ENCODE results near the gene SERINC5.
"Not testable (repeated sequence)": the region's sequence is repeated elsewhere in the genome, so short reads cannot be mapped to it uniquely, and the experiment has no call there.

Gene SERINC5

DNA sequence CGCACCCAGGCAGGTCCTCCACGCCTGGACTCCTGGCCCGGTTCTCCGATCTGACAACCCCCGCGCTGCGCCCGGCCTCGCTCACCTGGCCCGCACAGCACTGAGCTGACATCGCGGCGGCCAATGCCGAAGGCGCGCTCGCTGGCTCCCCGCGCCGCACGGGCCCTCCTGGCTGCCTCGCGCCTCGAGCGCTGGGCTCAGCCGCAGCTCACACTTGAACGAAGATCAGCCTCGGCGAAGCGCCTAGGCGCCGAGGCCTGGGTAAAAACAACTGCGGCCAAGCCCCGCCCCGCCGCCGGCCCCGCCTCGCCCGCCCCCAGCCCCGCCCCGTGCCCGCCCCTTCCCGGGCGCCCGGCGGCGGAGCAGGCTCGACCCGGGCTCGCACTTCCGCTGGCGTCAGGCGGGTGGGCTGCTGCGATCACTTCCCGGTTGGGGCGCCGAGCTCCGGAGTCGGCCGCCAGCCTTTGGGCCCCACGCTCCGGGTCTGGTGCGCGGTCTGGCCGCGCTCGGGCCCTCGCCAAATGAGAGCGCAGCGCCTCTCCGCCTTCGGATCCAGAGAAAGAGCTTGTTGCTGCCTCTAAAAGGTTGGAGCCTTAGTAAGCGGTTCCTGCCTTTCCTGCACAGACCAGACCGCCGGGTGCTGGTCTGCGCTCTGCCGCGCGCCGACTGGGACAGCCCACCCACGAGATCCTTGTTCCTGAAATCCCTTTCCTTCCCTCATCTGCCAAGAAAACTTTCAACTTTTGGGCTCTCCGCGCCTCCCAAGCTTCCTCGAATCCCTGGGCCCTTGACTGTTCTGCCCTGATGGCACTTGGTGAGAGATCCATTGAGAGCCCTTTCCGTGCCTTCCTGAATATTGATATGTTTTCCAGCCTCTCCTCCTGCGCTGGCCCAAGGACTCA, at the start of gene SERINC5:
TSS of gene SERINC5 (minus strand) at position 238 of the 902 bp plus-strand sequence. CDS start at position 112, 126 bp downstream.
- DNase-seq = peak; percentile 57 to 75

DNA sequence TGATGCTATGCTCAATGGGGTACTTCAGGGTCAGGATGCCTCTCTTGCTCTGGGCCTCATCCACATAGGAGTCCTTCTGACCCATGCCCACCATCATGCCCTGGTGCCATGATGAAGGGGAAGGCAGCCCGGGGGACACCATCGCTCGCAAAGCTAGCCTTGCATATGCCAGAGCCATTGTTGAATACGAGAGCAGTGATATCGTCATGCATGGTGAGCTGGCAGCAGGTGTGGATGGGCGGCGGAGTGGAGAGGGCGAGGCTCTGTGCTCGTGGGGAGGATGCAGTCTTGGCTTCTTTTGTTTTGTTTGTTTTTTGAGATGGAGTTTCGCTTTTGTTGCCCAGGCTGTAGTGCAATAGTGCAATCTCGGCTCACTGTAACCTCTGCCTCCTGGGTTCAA, 46.8 kb upstream of the SERINC5 start:
- DNase-seq = no peak

DNA sequence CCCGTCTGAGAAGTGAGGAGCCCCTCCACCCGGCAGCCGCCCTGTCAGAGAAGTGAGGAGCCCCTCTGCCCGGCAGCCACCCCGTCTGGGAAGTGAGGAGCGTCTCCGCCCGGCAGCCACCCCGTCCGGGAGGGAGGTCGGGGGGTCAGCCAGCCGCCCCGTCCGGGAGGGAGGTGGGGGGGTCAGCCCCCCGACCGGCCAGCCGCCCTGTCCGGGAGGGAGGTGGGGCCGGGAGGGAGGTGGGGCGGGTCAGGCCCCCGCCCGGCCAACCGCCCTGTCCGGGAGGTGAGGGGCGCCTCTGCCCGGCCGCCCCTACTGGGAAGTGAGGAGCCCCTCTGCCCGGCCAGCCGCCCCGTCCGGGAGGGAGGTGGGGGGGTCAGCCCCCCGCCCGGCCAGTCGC, 45.5 kb upstream of the SERINC5 start:
- DNase-seq = not testable (repeated sequence)

DNA sequence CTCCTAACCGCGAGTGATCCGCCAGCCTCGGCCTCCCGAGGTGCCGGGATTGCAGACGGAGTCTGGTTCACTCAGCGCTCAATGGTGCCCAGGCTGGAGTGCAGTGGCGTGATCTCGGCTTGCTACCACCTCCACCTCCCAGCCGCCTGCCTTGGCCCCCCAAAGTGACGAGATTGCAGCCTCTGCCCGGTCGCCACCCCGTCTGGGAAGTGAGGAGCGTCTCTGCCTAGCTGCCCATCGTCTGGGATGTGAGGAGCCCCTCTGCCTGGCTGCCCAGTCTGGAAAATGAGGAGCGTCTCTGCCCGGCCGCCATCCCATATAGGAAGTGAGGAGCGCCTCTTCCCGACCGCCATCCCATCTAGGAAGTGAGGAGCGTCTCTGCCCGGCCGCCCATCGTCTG, 44.9 kb upstream of the SERINC5 start:
- not testable (repeated sequence) for DNase-seq

DNA sequence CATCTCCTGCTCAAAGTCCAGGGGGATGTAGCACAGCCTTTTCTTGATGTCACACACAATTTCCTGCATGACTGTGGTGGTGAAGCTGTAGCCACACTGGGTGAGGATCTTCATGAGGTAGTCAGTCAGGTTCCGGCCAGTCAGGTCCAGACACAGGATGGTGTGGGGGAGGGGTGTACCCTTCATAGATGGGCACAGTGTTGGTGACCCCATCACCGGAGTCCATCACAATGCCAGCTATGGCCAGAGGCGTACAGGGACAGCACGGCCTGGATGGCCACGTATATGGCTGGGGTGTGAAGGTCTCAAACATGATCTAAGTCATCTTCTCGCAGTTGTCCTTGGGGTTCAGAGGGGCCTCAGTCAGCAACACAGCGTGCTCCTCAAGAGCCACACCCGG, 44.3 kb upstream of the SERINC5 start:
- DNase-seq = no peak

DNA sequence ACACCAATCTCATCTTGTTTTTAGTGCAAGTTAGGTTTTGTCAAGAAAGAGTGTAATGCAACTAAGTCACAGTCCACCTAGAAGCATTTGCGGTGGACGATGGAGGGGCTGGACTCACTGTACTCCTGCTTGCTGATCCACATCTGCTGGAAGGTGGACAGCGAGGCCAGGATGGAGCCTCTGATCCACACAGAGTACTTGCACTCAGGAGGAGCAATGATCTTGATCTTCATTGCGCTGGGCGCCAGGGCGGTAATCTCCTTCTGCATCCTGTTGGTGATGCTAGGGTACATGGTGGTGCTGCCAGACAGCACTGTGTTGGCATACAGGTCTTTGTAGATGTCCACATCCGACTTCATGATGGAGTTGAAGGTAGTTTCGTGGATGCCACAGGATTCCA, 43.8 kb upstream of the SERINC5 start:
- DNase-seq = no peak

DNA sequence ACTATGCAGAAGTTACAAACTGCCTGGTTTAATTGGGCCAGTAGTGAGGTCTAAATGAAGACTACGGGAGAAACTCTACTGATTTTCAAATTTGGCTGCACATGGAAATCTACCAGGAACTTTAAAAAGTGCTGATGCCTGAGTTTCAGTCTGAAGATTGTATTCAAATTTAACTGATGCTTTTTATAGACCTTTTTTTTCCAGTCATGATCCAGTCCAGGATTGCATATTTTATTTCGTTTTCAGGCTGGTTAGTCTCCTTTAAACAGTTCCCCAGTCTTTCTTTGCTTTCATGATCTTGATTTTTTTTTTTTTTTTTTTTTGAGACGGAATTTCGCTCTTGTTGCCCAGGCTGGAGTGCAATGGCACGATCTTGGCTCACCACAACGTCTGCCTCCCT, 40.3 kb upstream of the SERINC5 start:
- no peak for DNase-seq

GRCh38 chr5:80291761-80292160, 35.9 kb upstream of the SERINC5 start:
- no peak for DNase-seq

DNA sequence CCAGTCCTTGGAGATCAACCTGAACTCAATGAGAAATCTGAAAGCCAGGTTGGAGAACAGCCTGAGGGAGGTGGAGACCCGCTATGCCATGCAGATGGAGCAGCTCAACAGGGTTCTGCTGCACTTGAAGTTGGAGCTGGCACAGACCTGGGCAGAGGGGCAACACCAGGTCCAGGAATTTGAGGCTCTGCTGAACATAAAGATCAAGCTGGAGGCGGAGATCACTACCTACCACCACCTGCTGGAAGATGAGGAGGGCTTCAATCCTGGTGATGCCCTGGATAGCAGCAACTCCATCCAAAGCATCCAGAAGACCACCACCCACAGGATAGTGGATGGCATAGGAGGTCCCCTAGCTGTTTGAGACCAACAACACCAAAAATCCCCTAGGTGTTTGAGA, 33.5 kb upstream of the SERINC5 start:
- no peak for DNase-seq

DNA sequence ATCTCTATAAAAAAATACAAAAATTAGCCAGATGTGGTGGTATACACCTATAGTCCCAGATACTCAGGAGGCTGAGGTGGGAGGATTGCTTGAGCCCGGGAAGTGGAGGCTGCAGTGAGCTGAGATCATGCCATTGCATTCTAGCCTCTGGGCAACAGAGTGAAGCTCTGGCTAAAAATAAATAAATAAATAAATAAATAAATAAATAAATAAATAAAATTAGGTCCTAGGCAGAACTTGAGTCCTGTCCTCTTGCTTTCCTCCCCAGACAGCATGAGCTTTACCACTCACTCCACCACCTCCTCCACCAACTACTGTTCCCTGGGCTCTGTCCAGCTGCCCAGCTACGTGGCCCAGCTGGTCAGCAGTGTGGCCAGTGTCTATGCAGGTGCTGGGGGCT, 32.3 kb upstream of the SERINC5 start:
- no peak for DNase-seq

DNA sequence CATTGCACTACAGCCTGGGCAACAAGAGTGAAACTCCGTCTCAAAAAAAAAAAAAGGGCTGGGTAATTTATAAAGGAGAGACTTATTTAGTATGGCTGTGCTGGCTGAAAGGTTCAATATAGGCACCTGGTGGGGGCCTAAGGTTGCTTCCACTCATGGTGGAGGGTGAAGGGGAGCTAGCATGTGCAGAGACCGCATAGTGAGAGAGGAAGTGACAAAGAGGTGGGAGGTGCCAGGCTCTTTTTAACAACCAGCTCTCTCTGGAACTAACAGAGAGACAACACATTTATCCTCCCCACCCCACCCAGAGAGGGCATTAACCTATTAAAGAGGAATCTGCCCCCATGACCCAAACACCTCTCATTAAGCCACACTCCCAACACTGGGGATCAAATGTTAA, 28.9 kb upstream of the SERINC5 start:
- no peak for DNase-seq

DNA sequence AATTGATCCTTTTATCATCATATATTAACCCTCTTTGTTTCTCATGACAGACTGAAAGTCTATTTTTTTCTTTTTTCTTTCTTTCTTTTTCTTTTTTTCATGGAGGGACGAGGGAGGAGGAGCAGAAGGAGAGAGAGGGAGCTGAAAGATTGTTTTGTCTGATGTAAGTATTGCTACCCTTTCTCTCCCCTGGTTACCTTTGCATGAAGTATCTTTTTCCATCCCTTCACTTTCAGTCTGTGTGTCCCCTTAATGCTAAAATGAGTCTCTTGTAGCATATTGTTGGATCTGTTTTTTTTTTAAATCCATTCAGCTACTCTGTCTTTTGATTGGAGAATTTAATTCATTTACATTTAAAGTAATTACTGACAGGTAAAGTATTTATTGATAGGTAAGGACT, 27.5 kb upstream of the SERINC5 start:
- DNase-seq = no peak

DNA sequence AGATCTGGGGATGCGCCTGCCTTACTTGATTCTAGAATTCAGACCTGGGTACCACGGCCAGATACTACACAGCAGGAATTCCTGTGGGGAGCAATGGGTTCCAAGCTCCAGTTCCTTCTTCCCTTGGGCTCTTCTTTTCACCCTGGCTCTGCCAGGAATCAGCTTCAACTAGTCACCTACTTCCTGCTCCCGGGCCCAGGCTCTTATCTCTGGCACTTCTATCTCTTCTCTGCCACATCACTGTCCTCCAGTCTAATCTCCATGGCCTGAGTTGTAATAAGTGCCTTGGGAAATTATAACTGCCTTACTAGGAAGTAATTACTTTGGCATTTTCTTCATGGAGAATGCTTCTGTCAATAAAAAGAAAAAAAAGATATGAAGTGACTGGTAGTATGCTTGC, 26.2 kb upstream of the SERINC5 start:
- DNase-seq = no peak

DNA sequence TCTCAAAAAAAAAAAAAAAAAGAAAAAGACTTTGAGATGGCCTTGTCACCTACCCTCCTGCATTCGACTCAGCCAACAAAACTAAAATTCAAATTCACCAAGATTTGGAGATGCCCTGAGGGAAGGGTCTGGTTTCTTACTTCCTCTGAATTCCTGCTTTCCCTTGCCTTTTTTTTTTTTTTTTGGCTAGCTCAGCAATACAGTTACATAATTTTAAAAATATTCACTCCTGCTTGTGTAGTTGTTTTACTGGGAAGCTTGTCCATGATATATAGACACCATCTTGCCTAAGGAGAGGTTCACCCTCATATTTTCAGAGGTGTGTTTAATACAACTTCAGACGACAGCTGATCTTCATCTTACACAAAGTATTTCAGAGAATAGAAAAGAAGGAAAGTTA, 21.3 kb upstream of the SERINC5 start:
- DNase-seq = no peak

DNA sequence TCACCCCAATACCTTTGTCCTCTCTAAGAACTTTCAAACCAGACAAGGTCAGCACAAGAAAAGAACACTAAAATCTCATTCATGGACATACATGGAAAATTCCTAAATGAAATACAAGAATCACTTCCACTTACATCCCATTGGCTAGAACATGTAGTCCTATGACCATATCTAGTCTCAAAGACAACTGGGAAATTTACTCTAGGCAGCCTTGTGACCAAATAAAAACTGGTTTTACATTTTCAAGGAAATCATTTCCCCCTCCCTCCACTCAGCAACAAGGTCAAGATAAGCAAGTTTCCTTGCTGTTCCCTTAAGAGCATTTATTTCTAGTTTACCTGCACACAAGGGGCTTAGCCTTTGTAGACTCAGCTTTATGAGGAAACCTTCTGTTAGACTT, 20.3 kb upstream of the SERINC5 start:
- DNase-seq = no peak

GRCh38 chr5:80275347-80275746, 19.5 kb upstream of the SERINC5 start:
- DNase-seq = no peak

GRCh38 chr5:80270543-80270942, 14.7 kb upstream of the SERINC5 start:
- not testable (repeated sequence) for DNase-seq

- no peak for DNase-seq
Measured at GRCh38 chr5:80269991-80270438, 14.2 kb upstream of the SERINC5 start.

DNA sequence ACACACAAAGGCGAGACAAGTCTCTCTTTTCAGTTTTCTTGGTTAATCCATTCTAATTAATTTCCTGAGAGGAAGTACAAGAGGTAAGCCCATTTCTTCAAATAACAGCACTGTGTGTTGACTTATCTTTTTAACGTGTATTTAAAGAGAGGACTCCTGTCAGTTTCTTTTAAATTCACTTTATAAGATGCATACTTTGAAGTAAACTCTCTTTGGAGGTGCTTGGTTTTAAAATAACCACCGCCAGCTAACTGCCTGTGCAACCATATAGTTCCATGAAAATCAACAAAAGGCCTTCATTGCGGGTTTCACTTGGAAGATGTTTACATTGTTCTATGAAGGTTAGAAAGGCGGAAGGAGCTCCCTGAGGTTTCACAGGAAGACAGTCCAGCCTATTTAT, 13.1 kb upstream of the SERINC5 start:
- DNase-seq = no peak

DNA sequence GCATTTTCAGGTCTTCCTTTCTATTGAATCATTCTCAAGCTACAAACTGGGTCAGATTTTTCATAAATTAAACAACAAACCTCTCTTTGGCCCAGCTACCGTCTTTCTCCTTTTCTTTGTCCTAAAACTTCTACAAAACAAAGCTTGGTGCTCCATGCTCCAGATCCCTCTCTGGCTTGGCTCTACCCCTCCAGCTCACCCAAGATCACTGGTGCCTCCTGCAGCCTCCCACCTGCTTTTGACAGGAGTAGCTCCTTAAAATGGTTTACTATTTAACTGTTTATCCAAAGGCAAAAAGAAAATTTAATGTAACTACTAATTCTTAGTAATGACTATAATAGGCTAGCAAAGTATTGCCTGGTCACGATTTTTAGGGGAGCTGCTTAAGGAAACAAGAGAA, 10.7 kb upstream of the SERINC5 start:
- no peak for DNase-seq

DNA sequence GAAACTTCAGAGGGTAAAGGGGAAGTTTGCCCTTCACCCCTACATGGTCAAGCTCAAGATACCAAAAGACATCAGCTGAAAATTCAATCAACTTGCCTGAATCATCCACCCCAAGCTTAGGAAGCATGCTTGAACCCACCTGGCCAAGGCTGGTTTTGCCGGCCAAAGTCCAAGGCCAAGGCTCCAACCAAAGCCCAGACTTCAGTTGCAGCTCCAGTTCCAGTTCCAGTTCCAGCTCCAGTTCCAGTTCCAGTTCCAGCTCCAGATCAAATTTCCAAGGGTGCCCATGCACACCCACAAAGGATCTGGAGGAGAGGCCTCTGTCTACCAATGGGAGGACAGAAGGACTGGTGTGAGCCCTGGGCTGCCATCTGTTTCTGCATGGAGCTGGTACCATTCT, 4.6 kb upstream of the SERINC5 start:
- DNase-seq = no peak

- no peak for DNase-seq
Measured at GRCh38 chr5:80259511-80260203, 3.8 kb upstream of the SERINC5 start.

DNA sequence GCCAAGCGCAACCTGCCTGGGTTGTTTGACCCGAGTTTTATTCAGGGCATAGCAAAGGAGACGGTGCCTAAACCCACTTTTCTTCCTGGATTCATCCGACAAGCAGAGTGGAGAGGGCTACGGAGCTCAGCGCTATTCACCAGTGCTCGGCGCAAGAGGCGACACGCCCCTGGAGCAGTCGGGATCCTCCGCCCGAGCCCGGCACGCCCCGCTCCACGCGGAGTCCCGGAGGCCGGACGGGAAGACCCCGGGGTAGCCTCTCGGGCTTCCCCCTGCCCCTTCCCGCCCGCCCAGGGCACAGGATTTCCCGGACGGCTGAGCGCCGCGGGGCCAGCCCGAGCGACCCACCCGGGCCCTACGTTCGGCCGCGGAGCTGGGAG, 427 bp downstream of the SERINC5 start:
- DNase-seq = peak in 1 of 2 donors; percentile 75

GRCh38 chr5:80254767-80255430, 949 bp downstream of the SERINC5 start:
- DNase-seq = no peak
